Kidney (tissue), 14 donors: ENCODE data around the gene CHST12. TPM values are rescaled to one million over a fixed set of nuclear protein-coding genes. Genes with fewer than 3 reads are reported as not detected.
"Not testable (repeated sequence)": the region's sequence is repeated elsewhere in the genome, so short reads cannot be mapped to it uniquely, and the experiment has no call there.

Experiments used
- DNase-seq, 5 donors: peaks; one replicate each; pipeline ENCODE4 v3.0.0-alpha.2; 2013 to 2020
- FAIRE-seq: peaks from 2 replicates; lab custom pipeline; 2012; peaks lifted over from hg19 to GRCh38; lab: Jason Lieb, UNC
- H3K27ac ChIP-seq, 2 donors: one replicate each; pipeline ENCODE4 v1.7.0; 2013; ENCODE audit warnings: low read depth in 2 of 2, low read length in 2 of 2, inconsistent platforms in 1 of 2
- H3K27me3 ChIP-seq: one replicate; pipeline ENCODE4 v1.7.1; 2013; ENCODE audit warnings: low read length, inconsistent platforms; ENCODE audit not compliant: control insufficient read depth, insufficient read depth
- H3K36me3 ChIP-seq, 3 donors: one replicate each; pipeline versions ENCODE4 v1.7.0 to v1.7.1; 2013; ENCODE audit warnings: low read length in 3 of 3, control low read depth in 1 of 3, inconsistent platforms in 1 of 3; ENCODE audit not compliant: insufficient read depth in 3 of 3, control insufficient read depth in 2 of 3
- H3K4me1 ChIP-seq, 3 donors: one replicate each; pipeline versions ENCODE4 v1.7.0 to v1.7.1; 2013; ENCODE audit warnings: low read length in 3 of 3, inconsistent platforms in 1 of 3, low read depth in 1 of 3; ENCODE audit not compliant: control insufficient read depth in 2 of 3, insufficient read depth in 2 of 3
- H3K4me3 ChIP-seq, 3 donors: one replicate each; pipeline versions ENCODE4 v1.7.0 to v1.8.1; 2013; ENCODE audit warnings: low read length in 3 of 3, control low read depth in 1 of 3, inconsistent platforms in 1 of 3
- H3K9ac ChIP-seq, 3 donors: one replicate each; pipeline versions ENCODE4 v1.7.0 to v1.7.1; 2013; ENCODE audit warnings: low read length in 3 of 3, control low read depth in 1 of 3, inconsistent platforms in 1 of 3
- H3K9me3 ChIP-seq, 3 donors: one replicate each; pipeline versions ENCODE4 v1.7.0 to v1.7.1; 2013; ENCODE audit warnings: low read length in 3 of 3, control low read depth in 1 of 3, inconsistent platforms in 1 of 3; ENCODE audit not compliant: control insufficient read depth in 2 of 3, insufficient read depth in 1 of 3
- intact Hi-C: fragments of 100-400 bp; cut with DNase I; formaldehyde crosslinking; loops from one replicate; pipeline ENCODE4 v1.11.1; 2022
- polyA plus RNA-seq: library from polyadenylated mRNA; stranded (reverse); fragments of 350-450 nt; fragmentation: Illumina TruSeq; extraction: RNeasy Lipid Tissue Mini Kit (QIAGEN cat#74804); gene quantifications from one replicate; pipeline ENCODE4 v1.2.3, GENCODE V29; 2014; ENCODE audit warnings: low read depth, low replicate concordance; ENCODE audit not compliant: insufficient read depth
- total RNA-seq: library from RNA; stranded (reverse); fragmentation: NEBNext Ultra II Directional; extraction: Animal tissue kit (Norgen Biotek cat#: 25700); gene quantifications from one replicate; pipeline ENCODE4 v1.2.1, GENCODE V29; 2021
- TF ChIP-seq, protein P1 (sequence below): IDR thresholded peaks from 3 replicates; pipeline ENCODE4 v1.5.1; 2012; ENCODE audit warnings: mild to moderate bottlenecking, moderate library complexity, borderline replicate concordance; ENCODE audit not compliant: insufficient read depth; ENCODE audit errors: extremely low read depth
- donor health status: control.
- donor health status: control.
- donor health status: control.
- donor health status: control.
- donor health status: control.
- donor health status: DM: yes; HTN: yes; CAD: no.
- donor health status: Normal renal cell carcinoma (clear cell type).

CHST12 gene
- total and polyA plus RNA-seq, 2 donors from 2014 or later, result 16.3 to 25.6 TPM

GRCh38 chr7:2387897-2388636, 15.3 kb upstream of the CHST12 start:
- peak overlapping the region in 1 of 2 donors; percentile 13 for H3K27ac ChIP-seq
- H3K36me3 ChIP-seq, result no peaks in the 10 kb centered on the region
- DNase-seq, result peak in 1 of 5 donors; percentile 49
- H3K9me3 ChIP-seq, result no peaks in the 10 kb centered on the region
- no peaks in the 10 kb centered on the region for H3K27me3 ChIP-seq
- no peak overlapping the region for H3K4me3 ChIP-seq
- no peak for FAIRE-seq
- TF ChIP-seq, protein P1, sequence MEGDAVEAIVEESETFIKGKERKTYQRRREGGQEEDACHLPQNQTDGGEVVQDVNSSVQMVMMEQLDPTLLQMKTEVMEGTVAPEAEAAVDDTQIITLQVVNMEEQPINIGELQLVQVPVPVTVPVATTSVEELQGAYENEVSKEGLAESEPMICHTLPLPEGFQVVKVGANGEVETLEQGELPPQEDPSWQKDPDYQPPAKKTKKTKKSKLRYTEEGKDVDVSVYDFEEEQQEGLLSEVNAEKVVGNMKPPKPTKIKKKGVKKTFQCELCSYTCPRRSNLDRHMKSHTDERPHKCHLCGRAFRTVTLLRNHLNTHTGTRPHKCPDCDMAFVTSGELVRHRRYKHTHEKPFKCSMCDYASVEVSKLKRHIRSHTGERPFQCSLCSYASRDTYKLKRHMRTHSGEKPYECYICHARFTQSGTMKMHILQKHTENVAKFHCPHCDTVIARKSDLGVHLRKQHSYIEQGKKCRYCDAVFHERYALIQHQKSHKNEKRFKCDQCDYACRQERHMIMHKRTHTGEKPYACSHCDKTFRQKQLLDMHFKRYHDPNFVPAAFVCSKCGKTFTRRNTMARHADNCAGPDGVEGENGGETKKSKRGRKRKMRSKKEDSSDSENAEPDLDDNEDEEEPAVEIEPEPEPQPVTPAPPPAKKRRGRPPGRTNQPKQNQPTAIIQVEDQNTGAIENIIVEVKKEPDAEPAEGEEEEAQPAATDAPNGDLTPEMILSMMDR, result no peak
- intact Hi-C loops, result no loop called here
- H3K9ac ChIP-seq, result no peak overlapping the region
- no peaks in the 10 kb centered on the region for H3K4me1 ChIP-seq

DNA sequence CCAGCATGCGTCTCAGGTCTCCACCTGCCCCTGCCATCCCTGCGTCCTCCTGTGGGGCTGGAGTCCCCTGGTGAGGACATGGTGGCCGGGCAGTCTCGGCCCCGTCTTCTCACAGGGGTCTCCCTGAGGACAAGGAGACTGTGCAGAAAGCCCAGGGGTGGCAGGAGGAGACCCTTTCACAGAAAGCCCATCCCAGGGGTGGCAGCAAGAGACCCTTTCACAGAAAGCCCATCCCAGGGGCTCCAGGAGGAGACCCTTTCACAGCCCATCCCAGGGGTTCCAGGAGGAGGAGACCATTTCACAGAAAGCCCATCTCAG, 14.8 kb upstream of the CHST12 start:
- no peaks in the 10 kb centered on the region for H3K36me3 ChIP-seq
- DNase-seq (no peak), FAIRE-seq (no peak)
- no peak overlapping the region for H3K4me3 ChIP-seq
- intact Hi-C loops, result no loop called here
- H3K9me3 ChIP-seq, result no peaks in the 10 kb centered on the region
- H3K9ac ChIP-seq, result no peak overlapping the region
- H3K27ac ChIP-seq, result no peak overlapping the region
- H3K4me1 ChIP-seq, result no peaks in the 10 kb centered on the region
- H3K27me3 ChIP-seq, result no peaks in the 10 kb centered on the region
- TF ChIP-seq, protein P1, result no peak

DNA sequence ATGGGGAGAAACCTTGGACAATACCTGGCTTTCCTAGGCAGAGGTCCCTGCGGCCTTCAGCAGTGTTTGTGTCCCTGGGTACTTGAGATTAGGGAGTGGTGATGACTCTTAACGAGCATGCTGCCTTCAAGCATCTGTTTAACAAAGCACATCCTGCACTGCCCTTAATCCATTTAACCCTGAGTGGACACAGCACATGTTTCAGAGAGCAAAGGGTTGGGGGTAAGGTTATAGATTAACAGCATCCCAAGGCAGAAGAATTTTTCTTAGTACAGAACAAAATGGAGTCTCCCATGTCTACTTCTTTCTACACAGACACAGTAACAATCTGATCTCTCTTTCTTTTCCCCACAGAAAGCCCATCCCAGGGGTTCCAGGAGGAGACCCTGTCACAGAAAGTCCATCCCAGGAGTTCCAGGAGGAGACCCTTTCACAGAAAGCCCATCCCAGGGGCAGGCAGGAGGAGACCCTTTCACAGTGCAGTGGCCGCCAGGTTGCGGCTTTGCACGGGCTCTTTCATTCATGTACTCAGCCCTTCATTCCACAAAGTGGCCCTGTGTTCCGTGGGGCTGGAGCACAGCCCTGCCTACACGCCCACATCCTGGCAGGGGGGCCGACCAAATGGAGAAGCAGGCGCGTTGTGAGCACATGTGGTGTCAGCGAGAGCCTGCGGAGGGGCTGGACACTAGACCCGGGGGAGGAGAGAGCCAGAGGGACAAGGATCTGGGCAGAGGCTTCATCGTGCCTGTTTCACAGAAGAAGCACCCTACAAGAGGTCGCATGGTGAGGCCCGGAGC, 13.2 kb upstream of the CHST12 start:
- H3K9me3 ChIP-seq, FAIRE-seq, intact Hi-C loops, H3K4me3 ChIP-seq, H3K27me3 ChIP-seq, H3K9ac ChIP-seq, H3K4me1 ChIP-seq, H3K36me3 ChIP-seq, H3K27ac ChIP-seq: not testable (repeated sequence)
- DNase-seq, result peak in 4 of 5 donors; percentile 33 to 72 (median 60)

- no peak for FAIRE-seq
- Histone ChIP-seq H3K27me3 (no peaks in the 10 kb centered on the region), H3K36me3 (no peaks in the 10 kb centered on the region), H3K4me3 (no peak overlapping the region), H3K9me3 (no peaks in the 10 kb centered on the region), H3K9ac (no peak overlapping the region), H3K4me1 (no peaks in the 10 kb centered on the region), H3K27ac (no peak overlapping the region)
- TF ChIP-seq, protein P1, result no peak
- no peak for DNase-seq
- intact Hi-C loops, result no loop called here
These were observed 9.7 kb upstream of the CHST12 start for GRCh38 chr7:2393706-2394105.
